Activated naive CD8-positive, alpha-beta T cell treated with anti-CD3 and anti-CD28 coated beads, Interleukin-2, amount 10 ng/mL, durations not matched to agents 7 days and 5 days (primary cell): ENCODE data around the gene REV1. TPM values are rescaled to one million over a fixed set of nuclear protein-coding genes. Genes with fewer than 3 reads are reported as not detected.

Experiments
- ATAC-seq: fragments of 150-1000 bp; cut with Tn5 transposase; one replicate; pipeline ENCODE4 v1.10.0; 2021; ENCODE audit warnings: low read depth, moderate library complexity
- POLR2A ChIA-PET: fragments of 350-600 bp; sonication (Branson Sonifier 250); formaldehyde crosslinking; loops from one replicate; lab custom pipeline; 2021; ENCODE audit warnings: antibody characterized with exemption; lab: Charles Lee
- DNase-seq: peaks from one replicate; pipeline ENCODE4 v3.0.0; 2021
- H3K27ac Mint-ChIP-seq: one replicate; pipeline ENCODE4 v1.8.0; 2022; ENCODE audit warnings: mild to moderate bottlenecking, mixed read lengths
- H3K27me3 Mint-ChIP-seq: one replicate; pipeline ENCODE4 v1.8.0; 2022; ENCODE audit warnings: mild to moderate bottlenecking, moderate library complexity, mixed read lengths
- H3K36me3 Mint-ChIP-seq: one replicate; pipeline ENCODE4 v1.8.0; 2021; ENCODE audit warnings: mild to moderate bottlenecking, mixed read lengths
- H3K4me1 Mint-ChIP-seq: one replicate; pipeline ENCODE4 v1.8.0; 2021; ENCODE audit warnings: mixed read lengths
- H3K4me3 Mint-ChIP-seq: one replicate; pipeline ENCODE4 v1.8.0; 2022; ENCODE audit warnings: mild to moderate bottlenecking, moderate library complexity, mixed read lengths
- H3K9me3 Mint-ChIP-seq: one replicate; pipeline ENCODE4 v1.8.0; 2021; ENCODE audit warnings: mixed read lengths
- total RNA-seq, 2 experiments: library from RNA; stranded (reverse); gene quantifications; one replicate each; pipeline ENCODE4 v1.2.3, GENCODE V29; 2021

REV1 gene
- total RNA-seq, 2 experiments from 2014 or later, result 48.4 to 50.5 TPM

DNA sequence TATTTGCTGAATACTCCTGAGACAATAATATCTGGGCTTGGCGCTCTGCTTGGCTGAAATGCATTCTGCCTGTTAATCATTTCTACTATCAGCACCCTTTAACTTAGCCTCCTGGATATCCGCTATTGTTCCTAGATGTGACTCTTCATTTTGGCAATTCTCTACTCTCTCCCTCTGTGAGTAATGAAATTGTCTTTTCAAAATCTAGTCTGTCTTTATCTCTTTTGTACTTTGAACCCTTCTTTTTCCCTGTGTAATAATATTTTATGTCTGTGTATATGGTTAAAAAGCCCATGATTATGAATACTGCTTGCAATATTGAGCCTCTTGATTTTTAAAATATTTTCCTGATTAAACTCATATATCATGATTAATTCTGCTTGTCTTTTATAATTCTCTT is 6.2 kb upstream of the REV1 start:
- POLR2A ChIA-PET, result no interaction called here
- H3K27ac Mint-ChIP-seq, result no peak overlapping the region

GRCh38 chr2:99495115-99495860 is 5.5 kb upstream of the REV1 start:
- ATAC-seq (no peak), DNase-seq (no peak)
- Mint-ChIP-seq H3K4me1 (peaks cover 6% of the 10 kb centered on the region), H3K27ac (no peak overlapping the region), H3K27me3 (peaks cover 9% of the 10 kb centered on the region), H3K9me3 (no peaks in the 10 kb centered on the region), H3K4me3 (no peak overlapping the region), H3K36me3 (no peaks in the 10 kb centered on the region)
- POLR2A ChIA-PET, result no interaction called here

More for the DNA sequence above, 6.2 kb upstream of the REV1 start:
- Mint-ChIP-seq H3K4me1 (peaks cover 2% of the 10 kb centered on the region), H3K27me3 (peaks cover 13% of the 10 kb centered on the region), H3K4me3 (no peak overlapping the region), H3K9me3 (no peaks in the 10 kb centered on the region), H3K36me3 (no peaks in the 10 kb centered on the region)
- ATAC-seq (no peak), DNase-seq (no peak)

- POLR2A ChIA-PET, result no interaction called here
- Mint-ChIP-seq H3K4me3 (no peak overlapping the region), H3K27ac (no peak overlapping the region), H3K27me3 (peaks cover 2% of the 10 kb centered on the region), H3K9me3 (no peaks in the 10 kb centered on the region), H3K4me1 (peaks cover 15% of the 10 kb centered on the region), H3K36me3 (no peaks in the 10 kb centered on the region)
- no peak for ATAC-seq
- DNase-seq, result no peak
Measured at GRCh38 chr2:99492721-99493120, 2.9 kb upstream of the REV1 start.

GRCh38 chr2:99490623-99491461 is 1.0 kb upstream of the REV1 start:
- ATAC-seq (no peak), DNase-seq (no peak)
- no peaks in the 10 kb centered on the region for H3K9me3 Mint-ChIP-seq
- peak overlapping the region; percentile 92 for H3K27ac Mint-ChIP-seq
- POLR2A ChIA-PET, result interaction anchor here (1.5 kb wide), 1 partner anchor 154 kb away, joined by 9 read pairs; the partner anchor contains the start of genes EIF5B and TXNDC9
- peak overlapping the region; percentile 95 for H3K4me3 Mint-ChIP-seq
- peaks cover 28% of the 10 kb centered on the region for H3K4me1 Mint-ChIP-seq
- H3K27me3 Mint-ChIP-seq, result peaks cover 2% of the 10 kb centered on the region
- H3K36me3 Mint-ChIP-seq, result no peaks in the 10 kb centered on the region

DNA sequence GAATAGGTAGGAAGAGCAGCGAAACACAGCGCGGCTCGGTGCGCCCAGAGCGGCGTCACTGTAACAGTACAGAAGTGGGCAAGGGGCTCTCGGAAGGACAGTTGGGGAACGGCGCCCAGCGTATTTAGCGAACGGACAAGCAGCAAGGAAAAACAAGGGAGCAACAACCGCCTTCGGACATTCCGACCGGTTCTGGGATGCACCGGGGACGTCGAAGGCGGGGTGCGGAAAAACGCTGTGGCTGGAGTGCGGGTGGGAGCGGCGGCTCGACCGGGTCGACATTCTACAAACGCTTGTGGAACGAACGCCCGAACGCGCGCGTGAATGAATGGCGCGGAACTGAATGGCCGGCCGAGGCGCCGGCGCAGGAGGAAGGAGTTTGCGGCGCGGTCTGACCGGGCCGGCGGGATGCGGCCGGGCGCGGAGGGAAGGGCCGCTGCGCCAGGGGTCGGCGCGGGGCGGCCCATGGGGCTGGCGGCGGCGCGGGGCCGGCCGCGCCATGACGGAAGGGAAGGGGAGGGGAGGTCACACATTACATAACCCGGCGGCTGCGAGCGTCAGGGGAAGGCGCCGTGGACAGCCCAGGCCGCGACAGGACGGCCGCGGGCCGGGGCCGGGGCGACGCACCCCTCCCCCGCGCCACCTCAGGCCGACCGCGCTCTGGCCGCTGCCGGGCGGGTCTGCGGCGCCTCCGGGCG is 605 bp downstream of the REV1 start:
- H3K27me3 Mint-ChIP-seq, result peaks cover 2% of the 10 kb centered on the region
- DNase-seq (peak; percentile 71), ATAC-seq (peak; percentile 20)
- H3K9me3 Mint-ChIP-seq, result no peaks in the 10 kb centered on the region
- H3K36me3 Mint-ChIP-seq, result peaks cover under 1% of the 10 kb centered on the region
- POLR2A ChIA-PET, result no interaction called here
- H3K4me3 Mint-ChIP-seq, result peak overlapping the region; percentile 100
- peaks cover 33% of the 10 kb centered on the region for H3K4me1 Mint-ChIP-seq
- H3K27ac Mint-ChIP-seq, result peak overlapping the region; percentile 94

GRCh38 chr2:99488539-99489062 is 1.2 kb downstream of the REV1 start:
- H3K27ac Mint-ChIP-seq, result peak overlapping the region; percentile 94
- no peaks in the 10 kb centered on the region for H3K27me3 Mint-ChIP-seq
- DNase-seq, result no peak
- H3K4me1 Mint-ChIP-seq, result peaks cover 35% of the 10 kb centered on the region
- POLR2A ChIA-PET, result interaction anchor here (0.5 kb wide), 1 partner anchor 9 kb away, joined by 3 read pairs; no protein-coding TSS in a partner anchor
- ATAC-seq, result no peak
- peaks cover 4% of the 10 kb centered on the region for H3K36me3 Mint-ChIP-seq
- H3K9me3 Mint-ChIP-seq, result no peaks in the 10 kb centered on the region
- H3K4me3 Mint-ChIP-seq, result peak overlapping the region; percentile 100

DNA sequence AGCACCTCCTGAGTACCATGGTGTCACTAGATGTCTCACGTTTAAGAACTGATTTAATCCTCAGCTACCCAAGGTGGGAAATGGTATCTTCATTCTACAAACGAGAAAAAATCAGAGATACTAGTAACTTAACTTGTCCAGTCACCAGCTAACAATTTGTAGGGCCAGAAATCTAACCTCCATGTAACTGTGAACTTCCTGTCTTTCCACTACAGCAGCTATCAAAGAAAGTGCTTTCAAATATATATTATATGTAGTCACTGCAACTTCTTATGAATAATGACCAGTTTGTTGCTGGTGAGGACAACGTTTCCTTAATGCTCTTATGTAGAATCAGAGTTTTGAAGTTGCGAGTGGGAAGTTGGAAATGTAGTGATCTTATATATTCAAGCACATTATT is 1.9 kb downstream of the REV1 start:
- Mint-ChIP-seq H3K27me3 (no peaks in the 10 kb centered on the region), H3K27ac (no peak overlapping the region), H3K9me3 (no peaks in the 10 kb centered on the region), H3K4me3 (peak overlapping the region; percentile 100), H3K36me3 (peaks cover 4% of the 10 kb centered on the region), H3K4me1 (peaks cover 35% of the 10 kb centered on the region)
- ATAC-seq (no peak), DNase-seq (no peak)
- POLR2A ChIA-PET, result interaction anchor here (0.5 kb wide), 1 partner anchor 9 kb away, joined by 3 read pairs; no protein-coding TSS in a partner anchor

DNA sequence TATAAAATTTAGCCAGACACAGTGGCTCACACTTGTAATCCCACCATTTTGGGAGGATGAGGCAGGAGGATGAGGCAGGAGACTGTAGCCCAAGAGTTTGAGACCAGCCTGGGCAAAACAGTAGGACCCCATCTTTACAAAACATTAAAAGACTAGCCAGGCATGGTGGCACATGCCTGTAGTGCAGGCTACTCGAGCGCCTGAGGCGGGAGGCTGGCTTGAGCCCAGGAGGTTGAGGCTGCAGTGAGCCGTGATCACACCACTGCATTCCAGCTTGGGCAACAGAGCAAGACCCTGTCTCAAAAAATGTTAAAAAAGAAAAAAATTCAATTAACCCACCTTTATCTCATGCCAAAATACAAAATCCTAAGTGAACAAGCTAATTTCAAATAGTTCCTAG is 4.0 kb downstream of the REV1 start:
- Mint-ChIP-seq H3K4me1 (peaks cover 39% of the 10 kb centered on the region), H3K27me3 (no peaks in the 10 kb centered on the region), H3K4me3 (no peak overlapping the region), H3K27ac (no peak overlapping the region), H3K36me3 (peaks cover 11% of the 10 kb centered on the region), H3K9me3 (no peaks in the 10 kb centered on the region)
- POLR2A ChIA-PET, result no interaction called here
- no peak for DNase-seq
- no peak for ATAC-seq

GRCh38 chr2:99485411-99485810 is 4.4 kb downstream of the REV1 start:
- POLR2A ChIA-PET, result no interaction called here
- no peak overlapping the region for H3K27ac Mint-ChIP-seq
- no peak overlapping the region for H3K4me3 Mint-ChIP-seq
- H3K27me3 Mint-ChIP-seq, result no peaks in the 10 kb centered on the region
- no peaks in the 10 kb centered on the region for H3K9me3 Mint-ChIP-seq
- peaks cover 11% of the 10 kb centered on the region for H3K36me3 Mint-ChIP-seq
- no peak for DNase-seq
- ATAC-seq, result no peak
- peaks cover 37% of the 10 kb centered on the region for H3K4me1 Mint-ChIP-seq

GRCh38 chr2:99484205-99484604 is 5.6 kb downstream of the REV1 start:
- no peak for ATAC-seq
- no peak overlapping the region for H3K27ac Mint-ChIP-seq
- peaks cover 11% of the 10 kb centered on the region for H3K36me3 Mint-ChIP-seq
- H3K27me3 Mint-ChIP-seq, result no peaks in the 10 kb centered on the region
- POLR2A ChIA-PET, result no interaction called here
- no peak for DNase-seq
- H3K9me3 Mint-ChIP-seq, result no peaks in the 10 kb centered on the region
- H3K4me1 Mint-ChIP-seq, result peaks cover 40% of the 10 kb centered on the region
- no peak overlapping the region for H3K4me3 Mint-ChIP-seq

- no peak overlapping the region for H3K4me3 Mint-ChIP-seq
- ATAC-seq (no peak), DNase-seq (no peak)
- H3K36me3 Mint-ChIP-seq, result peaks cover 15% of the 10 kb centered on the region
- no peaks in the 10 kb centered on the region for H3K27me3 Mint-ChIP-seq
- H3K4me1 Mint-ChIP-seq, result peaks cover 28% of the 10 kb centered on the region
- no peaks in the 10 kb centered on the region for H3K9me3 Mint-ChIP-seq
- POLR2A ChIA-PET, result no interaction called here
- no peak overlapping the region for H3K27ac Mint-ChIP-seq
Measured at GRCh38 chr2:99481941-99482340, 7.9 kb downstream of the REV1 start.

GRCh38 chr2:99481527-99481926 is 8.3 kb downstream of the REV1 start:
- no peak overlapping the region for H3K4me3 Mint-ChIP-seq
- DNase-seq (no peak), ATAC-seq (no peak)
- no peaks in the 10 kb centered on the region for H3K9me3 Mint-ChIP-seq
- peaks cover 15% of the 10 kb centered on the region for H3K36me3 Mint-ChIP-seq
- H3K27ac Mint-ChIP-seq, result no peak overlapping the region
- POLR2A ChIA-PET, result no interaction called here
- H3K27me3 Mint-ChIP-seq, result no peaks in the 10 kb centered on the region
- H3K4me1 Mint-ChIP-seq, result peaks cover 24% of the 10 kb centered on the region

- ATAC-seq (no peak), DNase-seq (no peak)
- H3K36me3 Mint-ChIP-seq, result peaks cover 15% of the 10 kb centered on the region
- peaks cover 17% of the 10 kb centered on the region for H3K4me1 Mint-ChIP-seq
- no peak overlapping the region for H3K4me3 Mint-ChIP-seq
- no peak overlapping the region for H3K27ac Mint-ChIP-seq
- H3K9me3 Mint-ChIP-seq, result no peaks in the 10 kb centered on the region
- POLR2A ChIA-PET, result no interaction called here
- no peaks in the 10 kb centered on the region for H3K27me3 Mint-ChIP-seq
Measured at GRCh38 chr2:99480390-99480789, 9.4 kb downstream of the REV1 start.
